Measurements from ENCODE around the gene TRABD2B.

- TF ChIP-seq, protein P1, sequence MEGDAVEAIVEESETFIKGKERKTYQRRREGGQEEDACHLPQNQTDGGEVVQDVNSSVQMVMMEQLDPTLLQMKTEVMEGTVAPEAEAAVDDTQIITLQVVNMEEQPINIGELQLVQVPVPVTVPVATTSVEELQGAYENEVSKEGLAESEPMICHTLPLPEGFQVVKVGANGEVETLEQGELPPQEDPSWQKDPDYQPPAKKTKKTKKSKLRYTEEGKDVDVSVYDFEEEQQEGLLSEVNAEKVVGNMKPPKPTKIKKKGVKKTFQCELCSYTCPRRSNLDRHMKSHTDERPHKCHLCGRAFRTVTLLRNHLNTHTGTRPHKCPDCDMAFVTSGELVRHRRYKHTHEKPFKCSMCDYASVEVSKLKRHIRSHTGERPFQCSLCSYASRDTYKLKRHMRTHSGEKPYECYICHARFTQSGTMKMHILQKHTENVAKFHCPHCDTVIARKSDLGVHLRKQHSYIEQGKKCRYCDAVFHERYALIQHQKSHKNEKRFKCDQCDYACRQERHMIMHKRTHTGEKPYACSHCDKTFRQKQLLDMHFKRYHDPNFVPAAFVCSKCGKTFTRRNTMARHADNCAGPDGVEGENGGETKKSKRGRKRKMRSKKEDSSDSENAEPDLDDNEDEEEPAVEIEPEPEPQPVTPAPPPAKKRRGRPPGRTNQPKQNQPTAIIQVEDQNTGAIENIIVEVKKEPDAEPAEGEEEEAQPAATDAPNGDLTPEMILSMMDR (IDR thresholded peaks at IDR 0.05; ENCODE audit: insufficient read depth, low read length, poor library complexity, severe bottlenecking), result no peak
- TF ChIP-seq EZH2phosphoT487 (conservative IDR thresholded peaks at IDR 0.05; ENCODE audit: low read length), result no peak
Measured at GRCh38 chr1:48013270-48013669, 16.1 kb upstream of the TRABD2B start.
